Measurements from ENCODE around the gene CNPPD1. TPM values are rescaled to one million over a fixed set of nuclear protein-coding genes. Genes with fewer than 3 reads are reported as not detected.

The CNPPD1 gene
- total RNA-seq, 1 experiment from 2014 or later = 33.9 TPM

- no peak for DNase-seq (ENCODE audit: unreplicated experiment)
- H3K36me3 Mint-ChIP-seq (ENCODE audit: insufficient read depth, unreplicated experiment) = peaks cover 43% of the 10 kb centered on the region
- no peaks in the 10 kb centered on the region for H3K27me3 Mint-ChIP-seq (ENCODE audit: insufficient read depth, unreplicated experiment)
- H3K4me3 Mint-ChIP-seq (ENCODE audit: unreplicated experiment) = no peak overlapping the region
- ChIA-PET POLR2A (interaction anchor here (0.6 to 1.6 kb wide), 3 partner anchors 12 to 62 kb away, joined by 3 to 5 read pairs (median 3); partner anchors contain the start of genes ANKZF1, GLB1L and STK16), CTCF (interaction anchor here (1.1 to 3.0 kb wide), 5 partner anchors 9 to 112 kb away, joined by 3 to 14 read pairs (median 6); no protein-coding TSS in a partner anchor)
- TF ChIP-seq, protein P1, sequence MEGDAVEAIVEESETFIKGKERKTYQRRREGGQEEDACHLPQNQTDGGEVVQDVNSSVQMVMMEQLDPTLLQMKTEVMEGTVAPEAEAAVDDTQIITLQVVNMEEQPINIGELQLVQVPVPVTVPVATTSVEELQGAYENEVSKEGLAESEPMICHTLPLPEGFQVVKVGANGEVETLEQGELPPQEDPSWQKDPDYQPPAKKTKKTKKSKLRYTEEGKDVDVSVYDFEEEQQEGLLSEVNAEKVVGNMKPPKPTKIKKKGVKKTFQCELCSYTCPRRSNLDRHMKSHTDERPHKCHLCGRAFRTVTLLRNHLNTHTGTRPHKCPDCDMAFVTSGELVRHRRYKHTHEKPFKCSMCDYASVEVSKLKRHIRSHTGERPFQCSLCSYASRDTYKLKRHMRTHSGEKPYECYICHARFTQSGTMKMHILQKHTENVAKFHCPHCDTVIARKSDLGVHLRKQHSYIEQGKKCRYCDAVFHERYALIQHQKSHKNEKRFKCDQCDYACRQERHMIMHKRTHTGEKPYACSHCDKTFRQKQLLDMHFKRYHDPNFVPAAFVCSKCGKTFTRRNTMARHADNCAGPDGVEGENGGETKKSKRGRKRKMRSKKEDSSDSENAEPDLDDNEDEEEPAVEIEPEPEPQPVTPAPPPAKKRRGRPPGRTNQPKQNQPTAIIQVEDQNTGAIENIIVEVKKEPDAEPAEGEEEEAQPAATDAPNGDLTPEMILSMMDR (IDR thresholded peaks at IDR 0.05; ENCODE audit: unreplicated experiment) = no peak
- H3K4me1 Mint-ChIP-seq (ENCODE audit: insufficient read depth, unreplicated experiment) = no peaks in the 10 kb centered on the region
- intact Hi-C loops (cut with micrococcal nuclease) = no loop called here
- BruUV-seq (replicated peaks) = no TSS peak
- H3K27ac Mint-ChIP-seq (ENCODE audit: low read depth, unreplicated experiment) = no peak overlapping the region
- H3K9me3 Mint-ChIP-seq (ENCODE audit: unreplicated experiment) = no peaks in the 10 kb centered on the region
Observed at GRCh38 chr2:219183151-219183772, 6.5 kb upstream of the CNPPD1 start.

GRCh38 chr2:219182331-219183150, 5.8 kb upstream of the CNPPD1 start:
- no TSS peak for BruUV-seq (replicated peaks)
- CTCF ChIA-PET = interaction anchor here (1.1 to 3.0 kb wide), 6 partner anchors 10 to 112 kb away, joined by 3 to 14 read pairs (median 6); no protein-coding TSS in a partner anchor

DNA sequence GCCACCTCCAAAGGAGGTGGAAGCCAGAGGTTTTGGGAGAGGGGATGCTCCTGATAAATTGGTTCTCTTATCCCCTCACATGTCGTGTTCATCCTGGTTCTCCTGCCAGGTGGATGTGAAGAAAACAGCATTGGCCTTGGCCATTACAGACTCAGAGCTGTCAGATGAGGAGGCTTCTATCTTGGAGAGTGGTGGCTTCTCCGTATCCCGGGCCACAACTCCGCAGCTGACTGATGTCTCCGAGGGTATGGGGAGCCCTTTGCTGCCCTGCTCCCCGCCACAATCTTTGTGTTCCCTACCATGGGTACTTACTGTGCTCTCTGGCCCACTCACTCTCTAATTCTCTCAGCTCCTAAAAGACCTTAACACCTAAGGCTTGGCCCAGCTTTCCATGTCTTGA, 4.8 kb upstream of the CNPPD1 start:
- POLR2A ChIA-PET = interaction anchor here (3.9 kb wide), 1 partner anchor 25 kb away, joined by 17 read pairs; the partner anchor contains the start of gene ZFAND2B
- peaks cover 48% of the 10 kb centered on the region for H3K36me3 Mint-ChIP-seq (ENCODE audit: insufficient read depth, unreplicated experiment)
- BruUV-seq (replicated peaks) = no TSS peak
- CTCF ChIA-PET = interaction anchor here (0.6 to 3.0 kb wide), 6 partner anchors 10 to 143 kb away, joined by 3 to 14 read pairs (median 5); partner anchors contain the start of gene ZFAND2B
- DNase-seq (ENCODE audit: unreplicated experiment) = no peak
- TF ChIP-seq, protein P1 (IDR thresholded peaks at IDR 0.05; ENCODE audit: unreplicated experiment) = no peak
- H3K4me3 Mint-ChIP-seq (ENCODE audit: unreplicated experiment) = no peak overlapping the region
- no peaks in the 10 kb centered on the region for H3K9me3 Mint-ChIP-seq (ENCODE audit: unreplicated experiment)
- intact Hi-C loops (cut with micrococcal nuclease) = no loop called here
- H3K4me1 Mint-ChIP-seq (ENCODE audit: insufficient read depth, unreplicated experiment) = no peaks in the 10 kb centered on the region
- no peaks in the 10 kb centered on the region for H3K27me3 Mint-ChIP-seq (ENCODE audit: insufficient read depth, unreplicated experiment)
- H3K27ac Mint-ChIP-seq (ENCODE audit: low read depth, unreplicated experiment) = no peak overlapping the region

More at GRCh38 chr2:219182331-219183150, 5.8 kb upstream of the CNPPD1 start:
- POLR2A ChIA-PET = interaction anchor here (0.6 to 3.9 kb wide), 4 partner anchors 24 to 329 kb away, joined by 3 to 17 read pairs (median 6); partner anchors contain the start of genes ANKZF1, GLB1L, STK16 and ZFAND2B
- no peak overlapping the region for H3K4me3 Mint-ChIP-seq (ENCODE audit: unreplicated experiment)
- intact Hi-C loops (cut with micrococcal nuclease) = no loop called here
- no peaks in the 10 kb centered on the region for H3K4me1 Mint-ChIP-seq (ENCODE audit: insufficient read depth, unreplicated experiment)
- H3K27ac Mint-ChIP-seq (ENCODE audit: low read depth, unreplicated experiment) = no peak overlapping the region
- H3K27me3 Mint-ChIP-seq (ENCODE audit: insufficient read depth, unreplicated experiment) = no peaks in the 10 kb centered on the region
- TF ChIP-seq, protein P1 (IDR thresholded peaks at IDR 0.05; ENCODE audit: unreplicated experiment) = no peak
- H3K9me3 Mint-ChIP-seq (ENCODE audit: unreplicated experiment) = no peaks in the 10 kb centered on the region
- peaks cover 43% of the 10 kb centered on the region for H3K36me3 Mint-ChIP-seq (ENCODE audit: insufficient read depth, unreplicated experiment)
- no peak for DNase-seq (ENCODE audit: unreplicated experiment)

- Mint-ChIP-seq H3K27ac (ENCODE audit: low read depth, unreplicated experiment) (no peak overlapping the region), H3K4me3 (ENCODE audit: unreplicated experiment) (no peak overlapping the region), H3K36me3 (ENCODE audit: insufficient read depth, unreplicated experiment) (peaks cover 48% of the 10 kb centered on the region), H3K9me3 (ENCODE audit: unreplicated experiment) (no peaks in the 10 kb centered on the region), H3K27me3 (ENCODE audit: insufficient read depth, unreplicated experiment) (no peaks in the 10 kb centered on the region), H3K4me1 (ENCODE audit: insufficient read depth, unreplicated experiment) (no peaks in the 10 kb centered on the region)
- BruUV-seq (replicated peaks) = no TSS peak
- intact Hi-C loops (cut with micrococcal nuclease) = no loop called here
- TF ChIP-seq, protein P1 (IDR thresholded peaks at IDR 0.05; ENCODE audit: unreplicated experiment) = no peak
- DNase-seq (ENCODE audit: unreplicated experiment) = no peak
- ChIA-PET POLR2A (interaction anchor here (3.9 kb wide), 1 partner anchor 26 kb away, joined by 17 read pairs; the partner anchor contains the start of gene ZFAND2B), CTCF (interaction anchor here (0.6 to 3.0 kb wide), 6 partner anchors 9 to 143 kb away, joined by 3 to 14 read pairs (median 4); partner anchors contain the start of gene ZFAND2B)
Observed at GRCh38 chr2:219180961-219181360, 4.2 kb upstream of the CNPPD1 start.

All from MCF 10A (cell line).